HepG2 (cell line): ENCODE data around the gene CAMTA1. TPM values are rescaled to one million over a fixed set of nuclear protein-coding genes. Genes with fewer than 3 reads are reported as not detected.

Experiments
- ATAC-seq: fragments of 200-7000 bp; cut with Tn5 transposase; 3 replicates; pipeline ENCODE4 v1.9.1; 2020; ENCODE audit warnings: mild to moderate bottlenecking, moderate library complexity
- BruUV-seq: library from RNA; stranded (reverse); fragments of 400-500 nt; replicated peaks from 2 replicates; lab custom pipeline; 2021; lab: Mats Ljungman, UMichigan
- CTCF ChIA-PET: fragments of 300-600 bp; formaldehyde crosslinking; extraction: SDS; loops from one replicate; lab custom pipeline; 2021; ENCODE audit warnings: low total read pairs, inconsistent platforms, low intra/inter-chr PET ratio; lab: Yijun Ruan, JAX
- POLR2A ChIA-PET: fragments of 350-600 bp; sonication (Branson Sonifier 250); formaldehyde crosslinking; loops from one replicate; lab custom pipeline; 2020; ENCODE audit warnings: antibody characterized with exemption, inconsistent platforms; lab: Yijun Ruan, JAX
- DNase-seq: peaks from one replicate; pipeline ENCODE4 v3.0.0-alpha.2; 2015; ENCODE audit warnings: low spot score
- FAIRE-seq: peaks from 3 replicates; lab custom pipeline; 2011; peaks lifted over from hg19 to GRCh38; lab: Jason Lieb, UNC
- H2AFZ ChIP-seq: one replicate; pipeline ENCODE4 v1.6.1; 2011; ENCODE audit warnings: low read length, inconsistent platforms
- H3K27ac ChIP-seq: fragments of 300-600 bp; 3 replicates; pipeline ENCODE4 v1.8.0; 2011; ENCODE audit warnings: mixed run types, mild to moderate bottlenecking, mixed read lengths, low read length, inconsistent platforms; ENCODE audit not compliant: insufficient read depth; ENCODE audit errors: extremely low read length
- H3K27me3 ChIP-seq, 2 experiments: fragments of 200-600 bp in 1 of 2; 2 replicates in 1 of 2; 3 replicates in 1 of 2; pipeline versions ENCODE4 v1.6.0 to v1.8.0; 2011; ENCODE audit warnings: low read length in 2 of 2, mild to moderate bottlenecking in 2 of 2, moderate library complexity in 2 of 2, inconsistent platforms in 1 of 2; ENCODE audit not compliant: insufficient read depth in 2 of 2, control insufficient read depth in 1 of 2
- H3K36me3 ChIP-seq, 2 experiments: fragments of 200-600 bp in 1 of 2; replicated peaks in 1 of 2; 2 replicates in 1 of 2; 3 replicates in 1 of 2; pipeline versions ENCODE4 v1.5.1 to v1.8.0; 2011; ENCODE audit warnings: low read length in 2 of 2, inconsistent platforms in 1 of 2; ENCODE audit not compliant: insufficient read depth in 2 of 2, control insufficient read depth in 1 of 2
- H3K4me1 ChIP-seq: 2 replicates; pipeline ENCODE4 v1.5.1; 2012; ENCODE audit warnings: low read length, inconsistent platforms; ENCODE audit not compliant: insufficient read depth
- H3K4me2 ChIP-seq: 2 replicates; pipeline ENCODE4 v1.6.0; 2011; ENCODE audit warnings: low read depth, low read length, inconsistent platforms
- H3K4me3 ChIP-seq, 3 experiments: fragments of 200-600 bp in 1 of 3; sonication (generic), shearing (Covaris generic) in 1 of 3; replicated peaks in 1 of 3; 2 replicates each; pipeline ENCODE4 v1.5.1; 2011 to 2016; ENCODE audit warnings: low read length in 3 of 3, inconsistent platforms in 2 of 3, low read depth in 2 of 3, mild to moderate bottlenecking in 2 of 3, control low read depth in 1 of 3, mixed read lengths in 1 of 3; ENCODE audit not compliant: insufficient read depth in 1 of 3
- H3K79me2 ChIP-seq: one replicate; pipeline ENCODE4 v1.6.1; 2011; ENCODE audit warnings: low read length, inconsistent platforms; ENCODE audit not compliant: insufficient read depth
- H3K9ac ChIP-seq: 2 replicates; pipeline ENCODE4 v1.6.0; 2011; ENCODE audit warnings: mild to moderate bottlenecking, low read depth, low read length, inconsistent platforms; ENCODE audit not compliant: insufficient read depth
- H3K9me3 ChIP-seq: 2 replicates; pipeline ENCODE4 v1.5.1; 2012; ENCODE audit warnings: mild to moderate bottlenecking, low read length
- H4K20me1 ChIP-seq: 2 replicates; pipeline ENCODE4 v1.6.0; 2011; ENCODE audit warnings: inconsistent platforms, mild to moderate bottlenecking, low read length, moderate library complexity; ENCODE audit not compliant: insufficient read depth
- HNRNPK ChIP-seq: fragments of 200-400 bp; formaldehyde crosslinking; IDR thresholded peaks from 2 replicates; pipeline ENCODE4 v1.6.1; 2018; ENCODE audit warnings: low read length, low read depth, moderate library complexity, mild to moderate bottlenecking; ENCODE audit not compliant: poor library complexity, severe bottlenecking
- RFX1 ChIP-seq: fragments of 450-650 bp; IDR thresholded peaks from 2 replicates; pipeline ENCODE4 v1.6.1; 2017
- ZNF549 ChIP-seq: sonication (generic); formaldehyde crosslinking; IDR thresholded peaks from 2 replicates; pipeline ENCODE4 v1.5.0; 2020; ENCODE audit warnings: missing genetic modification reagents
- ZSCAN22 ChIP-seq: sonication (generic); formaldehyde crosslinking; IDR thresholded peaks from 2 replicates; pipeline ENCODE4 v1.4.0; 2020; ENCODE audit warnings: mild to moderate bottlenecking, missing genetic modification reagents
- WGBS: methylation state at CpG from one replicate; pipeline ENCODE4 v1.1.6; 2017; ENCODE audit warnings: low lambda C conversion rate; 5-methylcytosine and 5-hydroxymethylcytosine counted together
- in situ Hi-C: cut with HindIII; loops from 2 replicates; pipeline ENCODE4 v1.10.0; 2017; ENCODE audit warnings: low pct_unique_long_range_greater_than_20kb; ENCODE audit not compliant: extremely low pct_ligation_motif_present
- intact Hi-C: fragments of 100-400 bp; cut with micrococcal nuclease; formaldehyde crosslinking; loops from one replicate; pipeline ENCODE4 v1.10.0; 2022; ENCODE audit not compliant: unreplicated experiment
- polyA plus RNA-seq, 8 experiments: library from polyadenylated mRNA; depleted of rRNA in 3 of 8; stranded (reverse) in 7 of 8; unstranded in 1 of 8; fragments of >200 nt; fragmentation: Illumina TruSeq in 4 of 8; extraction: Trizol in 4 of 8; gene quantifications; 2 replicates each; pipeline versions ENCODE4 v1.2.1 to v1.2.3, GENCODE V29; 2011 to 2016; ENCODE audit warnings: low read depth in 4 of 8, missing spikeins in 1 of 8, mixed read lengths in 1 of 8; ENCODE audit not compliant: insufficient read depth in 1 of 8
- total RNA-seq, 5 experiments: library from RNA; depleted of rRNA; stranded (reverse); fragments of >200 nt; fragmentation: Illumina TruSeq; extraction: Trizol; gene quantifications; 2 replicates each; pipeline ENCODE4 v1.2.3, GENCODE V29; 2016; ENCODE audit warnings: low read depth in 1 of 5

The CAMTA1 gene
- total and polyA plus RNA-seq, 2 of the 13 experiments (the other 11 are each of a cell fraction or from before 2014, with no cell fraction given), result 25.0 to 36.4 TPM

DNA sequence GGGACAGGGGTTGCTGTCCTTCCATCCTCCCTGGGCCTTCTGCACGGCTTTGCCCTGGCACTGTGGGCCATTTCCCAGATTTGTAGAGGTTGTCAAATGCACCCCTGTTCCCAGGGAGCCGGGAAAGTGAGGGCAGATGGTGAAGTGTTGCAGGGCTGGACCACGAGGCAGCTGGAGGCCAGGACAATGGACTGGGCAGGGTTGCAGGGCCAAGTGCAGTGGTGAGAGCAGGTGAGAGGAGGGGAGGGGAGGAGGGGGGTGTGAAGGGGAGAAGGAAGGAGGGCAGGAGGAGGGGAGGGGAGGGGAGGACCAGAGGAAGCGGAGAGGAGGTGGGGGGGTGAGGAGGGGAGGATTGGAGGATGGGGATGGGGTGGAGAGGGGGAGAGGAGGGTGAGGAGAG is 443.9 kb downstream of the CAMTA1 start:
- no peak overlapping the region for H3K4me2 ChIP-seq
- POLR2A ChIA-PET, result no interaction called here
- H3K9ac ChIP-seq, result no peak overlapping the region
- 9% methylated on average over 3 of the region's 4 CpGs for WGBS
- no peaks in the 10 kb centered on the region for H4K20me1 ChIP-seq
- TF ChIP-seq HNRNPK (peak; percentile 8), RFX1 (no peak)
- DNase-seq (no peak), FAIRE-seq (no peak), ATAC-seq (no peak)
- no peaks in the 10 kb centered on the region for H3K9me3 ChIP-seq
- no peak overlapping the region for H2AFZ ChIP-seq
- H3K27ac ChIP-seq, result no peak overlapping the region
- no peaks in the 10 kb centered on the region for H3K79me2 ChIP-seq
- H3K27me3 ChIP-seq, result peaks cover 0 to 32% of the 10 kb centered on the region in 2 experiments; a peak in 1 of 5 replicates
- intact Hi-C loops, result no loop called here
- no TSS peak for BruUV-seq
- in situ Hi-C loops, result no loop called here
- no peaks in the 10 kb centered on the region for H3K36me3 ChIP-seq
- no peaks in the 10 kb centered on the region for H3K4me1 ChIP-seq
- no peak overlapping the region for H3K4me3 ChIP-seq
- CTCF ChIA-PET, result no interaction called here

DNA sequence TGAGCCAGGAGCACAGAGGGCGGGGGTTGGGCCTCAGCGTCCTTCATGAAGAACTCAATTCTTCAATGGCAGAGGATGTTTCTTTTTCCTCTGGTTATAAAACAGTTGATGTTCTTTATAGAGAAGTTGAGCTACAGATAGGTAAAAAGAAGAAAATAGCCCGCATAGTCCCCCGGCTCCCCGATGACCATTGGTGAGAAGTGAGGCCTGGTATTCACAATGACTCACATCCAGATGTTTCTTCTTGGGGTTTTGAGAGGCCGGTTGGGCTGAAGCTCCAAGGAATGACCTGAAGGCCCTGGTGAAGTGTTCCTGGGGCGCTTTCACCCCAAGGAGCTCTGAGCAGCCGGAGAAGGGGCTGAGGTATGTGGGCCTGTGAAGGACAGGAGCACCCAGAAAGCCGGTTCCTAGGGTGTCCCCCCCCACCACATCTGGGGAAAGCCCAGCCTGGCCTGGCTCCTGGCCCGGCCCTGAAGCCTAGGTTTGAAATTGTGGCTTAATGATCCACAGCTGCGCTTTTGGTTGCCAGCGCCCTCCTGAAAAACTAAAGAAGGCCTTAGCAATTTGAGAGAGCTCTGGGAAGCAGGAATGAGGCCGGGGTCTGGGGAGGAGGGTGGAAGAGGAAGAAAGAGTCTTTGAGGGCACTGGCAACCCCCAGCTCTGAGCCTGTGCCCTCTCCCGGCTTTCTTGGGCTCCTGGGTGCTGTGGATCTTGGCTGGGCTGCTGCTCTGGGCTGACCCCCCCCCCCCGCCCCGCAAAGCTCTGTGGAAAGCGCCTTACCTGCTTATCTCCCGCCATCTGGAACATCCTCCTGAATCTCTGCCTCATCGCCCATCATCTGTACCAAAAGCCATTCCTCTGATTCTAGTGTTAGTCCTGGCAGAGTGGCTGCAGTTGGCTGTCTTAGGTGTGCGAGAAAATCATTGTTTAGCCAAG is 444.7 kb downstream of the CAMTA1 start:
- FAIRE-seq (no peak), ATAC-seq (no peak), DNase-seq (no peak)
- H3K9ac ChIP-seq, result no peak overlapping the region
- TF ChIP-seq ZNF549 (CRISPR knock-in tag) (no peak), ZSCAN22 (CRISPR knock-in tag) (no peak)
- BruUV-seq, result no TSS peak
- no peaks in the 10 kb centered on the region for H4K20me1 ChIP-seq
- peaks cover 3 to 36% of the 10 kb centered on the region in 2 experiments; a peak in 2 of 5 replicates for H3K27me3 ChIP-seq
- in situ Hi-C loops (loop anchor here (10.0 kb wide), 1 partner anchor 415 kb away; no protein-coding TSS in a partner anchor), intact Hi-C loops (no loop called here)
- no peaks in the 10 kb centered on the region for H3K36me3 ChIP-seq
- H3K4me2 ChIP-seq, result no peak overlapping the region
- no peaks in the 10 kb centered on the region for H3K4me1 ChIP-seq
- H3K4me3 ChIP-seq, result no peak overlapping the region
- ChIA-PET CTCF (no interaction called here), POLR2A (no interaction called here)
- H3K79me2 ChIP-seq, result no peaks in the 10 kb centered on the region
- no peak overlapping the region for H3K27ac ChIP-seq
- WGBS, result 34% methylated on average over 15 of the region's 20 CpGs
- no peaks in the 10 kb centered on the region for H3K9me3 ChIP-seq
- no peak overlapping the region for H2AFZ ChIP-seq
